Measurements from ENCODE around the gene CREM.

DNA sequence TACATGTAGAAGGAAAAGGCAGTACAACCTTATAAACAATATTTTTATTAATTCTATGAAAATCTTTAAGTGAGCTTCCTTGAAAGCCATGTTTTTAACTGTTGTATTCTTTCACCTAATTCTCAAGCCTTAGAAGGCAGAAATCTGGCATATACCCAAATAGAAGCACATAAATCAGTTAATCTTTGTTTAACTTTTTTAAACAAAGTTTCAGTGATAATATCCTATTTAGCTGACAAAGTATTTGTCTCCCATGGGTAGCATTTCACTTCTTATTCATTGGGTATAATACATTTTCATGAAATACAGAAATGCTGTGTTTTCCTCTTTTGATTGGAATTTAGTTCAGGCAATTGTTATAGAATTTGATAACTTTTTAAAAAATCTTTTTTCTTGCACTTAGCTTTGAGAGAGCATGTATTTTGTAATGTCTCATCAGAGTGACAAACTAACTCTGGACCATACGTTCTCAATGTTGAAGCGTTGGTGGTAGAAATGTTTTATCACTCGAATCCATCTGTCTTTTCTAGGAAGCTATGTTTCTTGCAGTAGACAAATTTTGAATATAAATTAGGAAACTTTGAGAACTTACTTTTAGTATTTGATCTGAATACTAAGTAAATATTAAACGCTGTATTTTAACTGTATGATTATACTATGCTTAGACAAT is 78.1 kb downstream of the CREM start:
- TF ChIP-seq SMC3 (IDR thresholded peaks at IDR 0.05; ENCODE audit: borderline replicate concordance, low read length) (no peak), SIN3A (IDR thresholded peaks at IDR 0.05; ENCODE audit: low read depth, low read length) (no peak), ASH2L (IDR thresholded peaks at IDR 0.05; ENCODE audit: borderline replicate concordance, low read depth) (no peak), YY1 (IDR thresholded peaks at IDR 0.05; ENCODE audit: low read depth, low read length) (no peak), TAF1 (IDR thresholded peaks at IDR 0.05; ENCODE audit: borderline replicate concordance, low read depth, low read length) (no peak), NBN (IDR thresholded peaks at IDR 0.05) (no peak), POLR2AphosphoS5 (IDR thresholded peaks at IDR 0.05; ENCODE audit: low read length) (no peak), NFIC (IDR thresholded peaks at IDR 0.05; ENCODE audit: low read depth, low read length) (no peak), TCF12 (IDR thresholded peaks at IDR 0.05; ENCODE audit: low read depth, low read length) (no peak), BCL11A (IDR thresholded peaks at IDR 0.05; ENCODE audit: low read depth, low read length) (no peak), BHLHE40 (IDR thresholded peaks at IDR 0.05; ENCODE audit: borderline replicate concordance in 1 of 2, low read depth in 2 of 2, low read length in 1 of 2) (no peak), MTA3 (IDR thresholded peaks at IDR 0.05; ENCODE audit: borderline replicate concordance, low read length) (no peak)
- TF ChIP-seq, protein P1, sequence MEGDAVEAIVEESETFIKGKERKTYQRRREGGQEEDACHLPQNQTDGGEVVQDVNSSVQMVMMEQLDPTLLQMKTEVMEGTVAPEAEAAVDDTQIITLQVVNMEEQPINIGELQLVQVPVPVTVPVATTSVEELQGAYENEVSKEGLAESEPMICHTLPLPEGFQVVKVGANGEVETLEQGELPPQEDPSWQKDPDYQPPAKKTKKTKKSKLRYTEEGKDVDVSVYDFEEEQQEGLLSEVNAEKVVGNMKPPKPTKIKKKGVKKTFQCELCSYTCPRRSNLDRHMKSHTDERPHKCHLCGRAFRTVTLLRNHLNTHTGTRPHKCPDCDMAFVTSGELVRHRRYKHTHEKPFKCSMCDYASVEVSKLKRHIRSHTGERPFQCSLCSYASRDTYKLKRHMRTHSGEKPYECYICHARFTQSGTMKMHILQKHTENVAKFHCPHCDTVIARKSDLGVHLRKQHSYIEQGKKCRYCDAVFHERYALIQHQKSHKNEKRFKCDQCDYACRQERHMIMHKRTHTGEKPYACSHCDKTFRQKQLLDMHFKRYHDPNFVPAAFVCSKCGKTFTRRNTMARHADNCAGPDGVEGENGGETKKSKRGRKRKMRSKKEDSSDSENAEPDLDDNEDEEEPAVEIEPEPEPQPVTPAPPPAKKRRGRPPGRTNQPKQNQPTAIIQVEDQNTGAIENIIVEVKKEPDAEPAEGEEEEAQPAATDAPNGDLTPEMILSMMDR (IDR thresholded peaks at IDR 0.05 in 2 of 3, conservative IDR thresholded peaks at IDR 0.05 in 1 of 3; ENCODE audit: control insufficient read depth in 2 of 3, extremely low read depth in 1 of 3, insufficient read depth in 1 of 3, low read depth in 3 of 3, low read length in 3 of 3): no peak
- TF ChIP-seq, protein P2, sequence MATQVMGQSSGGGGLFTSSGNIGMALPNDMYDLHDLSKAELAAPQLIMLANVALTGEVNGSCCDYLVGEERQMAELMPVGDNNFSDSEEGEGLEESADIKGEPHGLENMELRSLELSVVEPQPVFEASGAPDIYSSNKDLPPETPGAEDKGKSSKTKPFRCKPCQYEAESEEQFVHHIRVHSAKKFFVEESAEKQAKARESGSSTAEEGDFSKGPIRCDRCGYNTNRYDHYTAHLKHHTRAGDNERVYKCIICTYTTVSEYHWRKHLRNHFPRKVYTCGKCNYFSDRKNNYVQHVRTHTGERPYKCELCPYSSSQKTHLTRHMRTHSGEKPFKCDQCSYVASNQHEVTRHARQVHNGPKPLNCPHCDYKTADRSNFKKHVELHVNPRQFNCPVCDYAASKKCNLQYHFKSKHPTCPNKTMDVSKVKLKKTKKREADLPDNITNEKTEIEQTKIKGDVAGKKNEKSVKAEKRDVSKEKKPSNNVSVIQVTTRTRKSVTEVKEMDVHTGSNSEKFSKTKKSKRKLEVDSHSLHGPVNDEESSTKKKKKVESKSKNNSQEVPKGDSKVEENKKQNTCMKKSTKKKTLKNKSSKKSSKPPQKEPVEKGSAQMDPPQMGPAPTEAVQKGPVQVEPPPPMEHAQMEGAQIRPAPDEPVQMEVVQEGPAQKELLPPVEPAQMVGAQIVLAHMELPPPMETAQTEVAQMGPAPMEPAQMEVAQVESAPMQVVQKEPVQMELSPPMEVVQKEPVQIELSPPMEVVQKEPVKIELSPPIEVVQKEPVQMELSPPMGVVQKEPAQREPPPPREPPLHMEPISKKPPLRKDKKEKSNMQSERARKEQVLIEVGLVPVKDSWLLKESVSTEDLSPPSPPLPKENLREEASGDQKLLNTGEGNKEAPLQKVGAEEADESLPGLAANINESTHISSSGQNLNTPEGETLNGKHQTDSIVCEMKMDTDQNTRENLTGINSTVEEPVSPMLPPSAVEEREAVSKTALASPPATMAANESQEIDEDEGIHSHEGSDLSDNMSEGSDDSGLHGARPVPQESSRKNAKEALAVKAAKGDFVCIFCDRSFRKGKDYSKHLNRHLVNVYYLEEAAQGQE (IDR thresholded peaks at IDR 0.05; ENCODE audit: low read depth, low read length): no peak

Measured in GM12878 (cell line).